ENCODE measurements around the gene HOXC11.

The HOXC11 gene

DNA sequence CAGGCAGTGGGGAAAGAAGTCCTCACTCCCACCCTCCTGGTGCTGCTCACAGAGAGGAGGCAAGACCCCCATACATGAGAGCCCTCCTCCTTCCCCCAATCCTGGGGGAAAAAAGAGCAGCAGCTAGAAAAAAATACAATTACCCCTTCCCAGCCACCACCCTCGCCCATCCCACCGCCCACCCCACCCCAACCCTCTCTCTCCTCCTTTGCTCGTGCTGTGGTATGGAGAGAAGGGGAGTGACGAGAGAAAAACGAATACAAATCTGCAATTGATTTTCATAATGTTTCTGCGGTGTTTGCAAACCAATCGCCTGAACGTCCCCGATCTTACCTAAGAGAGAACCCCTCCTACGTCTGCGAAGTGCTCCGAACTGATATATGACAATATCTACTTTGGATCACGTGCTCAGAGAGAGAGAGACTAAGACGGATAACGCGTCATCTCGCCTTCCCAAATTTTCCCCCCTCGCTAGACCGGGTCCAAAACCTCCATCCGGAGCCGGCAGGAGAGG is at the start of gene HOXC11:
Gene HOXC11 (plus strand): TSS at position 405 of the 514 bp plus-strand sequence. CDS start 116 bp downstream, outside the sequence.
- DNase-seq: no peak

DNA sequence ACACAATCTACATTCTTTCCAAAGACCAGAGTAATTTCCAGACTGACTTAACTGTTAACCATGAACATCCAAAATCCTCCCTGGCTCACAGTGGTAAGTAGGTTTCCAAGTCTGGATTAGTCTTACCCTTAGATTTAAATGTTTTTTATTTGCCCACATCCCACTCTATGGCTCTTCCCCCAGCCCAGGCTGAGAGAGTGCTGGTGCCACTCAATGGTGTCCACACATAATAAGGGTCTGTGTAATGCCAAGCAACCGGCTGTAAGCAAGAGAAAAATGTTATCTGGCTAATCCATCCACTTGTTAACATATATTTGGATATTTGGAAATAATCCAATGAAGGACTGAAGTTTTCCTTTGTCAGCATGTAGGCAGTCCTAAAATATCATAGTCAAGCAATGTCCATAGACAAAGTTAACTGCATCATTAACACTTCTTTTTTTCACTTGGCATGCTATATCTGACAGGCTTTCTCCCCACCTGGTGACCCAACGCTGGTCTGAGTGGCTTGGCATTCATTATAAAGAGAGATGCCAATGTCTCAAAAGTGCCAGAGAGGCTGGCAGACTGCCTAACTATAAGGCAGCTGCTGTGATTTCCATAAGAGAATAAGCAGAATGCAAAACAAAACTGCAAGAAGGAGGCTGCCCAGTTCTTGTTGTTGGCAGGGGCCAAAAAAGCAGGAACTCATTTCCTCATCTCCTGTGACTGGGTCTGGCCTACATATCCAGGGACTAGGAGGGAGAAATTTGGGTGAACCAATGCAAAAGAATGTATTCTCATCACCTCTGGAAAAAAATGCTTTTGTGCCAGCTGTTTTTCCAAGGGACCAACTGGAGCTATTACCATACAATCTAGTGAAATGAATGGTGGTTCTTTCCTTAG is 48.2 kb upstream of the HOXC11 start:
- DNase-seq: no peak

DNA sequence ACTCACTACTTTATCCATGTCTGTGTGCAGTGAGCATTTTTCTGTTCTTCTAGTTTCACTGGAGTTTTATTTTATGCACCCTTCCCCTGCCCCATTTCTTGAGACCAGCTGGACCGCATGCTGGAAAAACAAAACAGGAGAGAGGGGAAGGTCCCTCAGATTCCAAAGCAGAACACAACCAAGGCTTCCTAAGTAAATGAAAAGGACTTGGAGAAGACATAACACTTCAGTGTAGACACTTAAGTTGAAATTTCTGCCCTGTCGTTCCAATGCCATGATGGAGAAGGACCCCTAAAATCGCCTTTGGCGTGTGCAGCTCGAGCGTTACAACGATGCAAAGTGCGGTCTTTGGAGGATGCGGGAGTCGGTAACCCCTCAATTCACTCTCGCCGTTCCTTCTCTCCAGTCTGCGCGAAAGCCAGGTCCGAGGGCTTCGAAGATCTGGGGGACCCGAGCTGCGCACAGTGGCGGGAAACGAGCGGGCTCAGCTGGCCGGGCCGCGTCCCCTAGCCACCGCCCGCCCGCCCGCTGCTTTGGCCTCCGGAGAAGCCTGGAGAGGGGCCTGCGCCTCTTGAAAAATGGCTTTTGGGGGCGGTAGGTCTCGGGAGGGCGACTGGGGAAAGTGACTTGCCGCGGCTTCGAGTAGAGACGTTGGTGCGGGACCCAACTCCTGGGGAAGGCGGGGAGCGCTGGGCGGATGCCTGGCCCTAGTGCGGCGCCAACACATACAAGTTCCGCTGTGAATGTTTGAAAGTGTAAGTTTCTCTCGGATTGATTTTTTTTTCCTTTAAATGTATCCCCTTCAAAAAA is 45.5 kb upstream of the HOXC11 start:
- DNase-seq: peak; percentile 61

DNA sequence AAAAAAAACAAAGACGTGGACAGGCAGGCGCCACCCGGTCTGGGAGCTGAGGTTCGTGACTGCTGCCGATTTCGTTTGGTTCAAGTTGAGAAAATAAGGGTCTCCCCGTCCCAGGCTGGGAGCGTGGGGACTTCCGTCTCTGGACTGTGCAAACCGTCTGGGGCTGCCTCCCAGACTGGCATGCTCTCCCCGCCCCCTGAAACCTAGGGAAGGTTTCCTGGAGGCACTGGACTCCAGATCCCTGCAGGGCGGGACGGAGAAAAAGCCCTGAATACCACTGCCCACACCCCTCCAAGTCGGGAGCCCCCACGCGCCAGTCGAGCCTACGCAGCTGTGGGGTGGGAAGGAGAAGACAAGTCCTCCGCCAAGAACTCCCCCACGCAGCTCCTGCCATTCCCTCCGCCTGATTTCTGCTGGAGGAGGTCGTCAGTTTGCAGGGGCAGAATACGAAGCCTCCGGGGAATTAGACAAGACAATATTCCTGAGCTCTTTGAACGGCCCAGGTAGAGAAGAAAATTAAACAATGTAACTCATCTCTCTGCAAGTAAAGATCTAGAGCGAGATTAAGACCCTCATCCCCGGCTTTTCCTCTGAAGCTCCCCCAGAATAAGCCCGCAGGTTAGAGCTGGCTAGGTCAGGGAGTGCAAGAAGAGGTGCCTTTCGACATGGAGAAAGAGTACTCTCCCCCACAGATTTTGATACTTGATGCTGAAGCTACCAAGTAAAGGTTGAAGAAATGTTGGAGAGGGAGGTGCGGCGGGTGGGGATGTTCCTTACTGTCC is 44.7 kb upstream of the HOXC11 start:
- DNase-seq: peak; percentile 42

DNA sequence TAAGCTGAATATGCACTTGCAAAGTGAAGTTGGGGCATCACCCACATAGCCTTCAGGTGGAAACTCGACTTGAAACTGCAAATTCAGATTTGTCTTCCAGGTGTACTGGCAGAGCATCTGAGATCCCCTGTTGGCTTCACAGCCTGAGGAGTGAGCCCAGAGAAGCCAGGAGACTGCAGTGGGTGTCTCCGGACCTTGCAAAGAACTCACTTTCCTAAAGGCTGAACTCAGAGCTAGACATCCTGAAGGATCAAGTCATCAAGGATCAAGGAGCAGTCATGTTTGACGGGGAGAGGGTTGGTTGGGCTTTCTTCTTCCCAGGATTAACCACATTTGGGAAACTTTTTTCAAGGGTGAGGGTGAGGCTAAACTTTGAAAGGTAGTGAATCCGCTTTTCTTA is 43.4 kb upstream of the HOXC11 start:
- DNase-seq: peak; percentile 26

DNA sequence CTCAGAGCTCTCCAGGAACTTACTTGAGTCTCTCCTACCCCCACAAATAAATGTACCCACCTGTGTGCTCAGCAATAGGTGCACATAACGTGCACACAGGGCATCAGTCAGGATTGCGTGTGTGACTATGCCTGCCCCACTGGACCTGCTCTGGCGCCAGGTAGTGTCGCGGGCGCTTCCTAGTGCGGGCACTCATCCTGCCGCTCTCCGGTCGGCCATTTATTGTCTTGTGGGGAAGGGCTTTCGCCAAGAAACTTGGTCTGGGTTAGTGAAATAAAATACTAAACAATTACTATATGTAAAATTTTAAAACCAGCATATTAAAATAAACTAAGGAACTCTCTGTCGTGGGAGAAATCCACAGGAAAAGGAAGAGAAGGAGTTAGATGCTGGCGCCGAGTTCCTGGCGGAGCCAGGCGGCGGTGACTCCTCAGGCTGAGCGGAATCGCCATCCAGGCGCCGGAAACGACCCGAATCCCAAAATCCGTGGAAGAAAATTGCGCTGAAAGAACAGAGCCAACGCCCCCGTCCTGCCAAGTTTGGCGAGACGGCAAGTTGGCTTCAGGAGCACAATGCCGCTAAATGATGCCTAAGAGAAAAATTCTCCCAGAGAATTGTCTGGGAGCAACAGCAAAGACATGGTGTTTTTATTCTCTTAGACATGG is 42.2 kb upstream of the HOXC11 start:
- DNase-seq: peak; percentile 56

DNA sequence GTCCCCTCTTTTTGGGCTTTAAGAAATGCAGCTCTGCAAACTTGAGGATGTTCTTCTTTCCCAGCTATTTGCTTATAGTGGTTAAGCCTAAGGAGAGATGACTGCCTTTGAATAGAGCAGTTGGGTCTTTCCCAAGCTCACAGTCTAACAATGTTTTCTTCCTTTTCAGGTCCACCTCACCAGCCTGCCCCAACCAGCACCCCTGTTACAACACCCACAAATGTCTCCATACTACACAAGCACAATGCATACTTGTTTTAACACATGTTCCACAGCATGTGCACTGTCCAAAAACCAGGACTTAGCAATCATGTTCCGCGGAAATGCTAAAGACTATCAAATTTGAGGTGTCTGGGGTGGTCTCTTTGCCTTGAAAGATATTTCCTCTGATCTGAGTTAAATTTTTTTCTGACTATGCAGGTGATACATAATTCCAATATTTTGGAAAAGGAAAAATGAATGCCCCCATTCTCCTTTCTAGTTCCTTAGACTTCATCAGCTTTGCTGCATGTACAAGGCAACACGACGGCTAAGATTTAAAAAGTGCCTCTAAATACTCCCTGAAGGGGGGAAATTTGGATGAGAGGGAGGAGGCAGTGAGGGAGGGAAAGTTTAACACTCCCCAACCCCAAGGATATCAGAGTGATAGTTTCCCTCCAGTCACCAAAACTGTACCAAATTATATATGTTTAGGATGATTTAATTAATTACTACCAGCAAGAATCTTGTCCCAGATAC is 40.9 kb upstream of the HOXC11 start:
- DNase-seq: peak; percentile 26

DNA sequence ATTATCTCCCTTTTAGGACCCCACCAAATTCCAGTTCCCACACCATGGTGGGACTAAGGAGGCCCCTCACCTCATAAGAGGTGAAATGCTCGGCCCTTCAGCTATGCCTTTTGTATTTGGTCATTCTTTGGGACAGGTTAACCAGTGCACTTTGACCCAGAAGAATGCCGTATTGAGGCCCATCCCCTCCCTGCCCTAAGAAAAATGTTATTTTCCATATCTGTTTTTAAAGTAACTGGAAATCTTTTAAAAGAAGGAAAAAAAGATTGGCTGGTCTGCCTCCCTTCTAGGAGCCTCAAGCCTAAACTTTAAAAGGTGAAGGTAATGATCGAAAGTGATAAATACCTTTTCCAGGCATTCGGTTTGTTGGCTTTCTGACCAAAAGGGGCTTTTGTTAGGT is 40.0 kb upstream of the HOXC11 start:
- DNase-seq: peak; percentile 10

DNA sequence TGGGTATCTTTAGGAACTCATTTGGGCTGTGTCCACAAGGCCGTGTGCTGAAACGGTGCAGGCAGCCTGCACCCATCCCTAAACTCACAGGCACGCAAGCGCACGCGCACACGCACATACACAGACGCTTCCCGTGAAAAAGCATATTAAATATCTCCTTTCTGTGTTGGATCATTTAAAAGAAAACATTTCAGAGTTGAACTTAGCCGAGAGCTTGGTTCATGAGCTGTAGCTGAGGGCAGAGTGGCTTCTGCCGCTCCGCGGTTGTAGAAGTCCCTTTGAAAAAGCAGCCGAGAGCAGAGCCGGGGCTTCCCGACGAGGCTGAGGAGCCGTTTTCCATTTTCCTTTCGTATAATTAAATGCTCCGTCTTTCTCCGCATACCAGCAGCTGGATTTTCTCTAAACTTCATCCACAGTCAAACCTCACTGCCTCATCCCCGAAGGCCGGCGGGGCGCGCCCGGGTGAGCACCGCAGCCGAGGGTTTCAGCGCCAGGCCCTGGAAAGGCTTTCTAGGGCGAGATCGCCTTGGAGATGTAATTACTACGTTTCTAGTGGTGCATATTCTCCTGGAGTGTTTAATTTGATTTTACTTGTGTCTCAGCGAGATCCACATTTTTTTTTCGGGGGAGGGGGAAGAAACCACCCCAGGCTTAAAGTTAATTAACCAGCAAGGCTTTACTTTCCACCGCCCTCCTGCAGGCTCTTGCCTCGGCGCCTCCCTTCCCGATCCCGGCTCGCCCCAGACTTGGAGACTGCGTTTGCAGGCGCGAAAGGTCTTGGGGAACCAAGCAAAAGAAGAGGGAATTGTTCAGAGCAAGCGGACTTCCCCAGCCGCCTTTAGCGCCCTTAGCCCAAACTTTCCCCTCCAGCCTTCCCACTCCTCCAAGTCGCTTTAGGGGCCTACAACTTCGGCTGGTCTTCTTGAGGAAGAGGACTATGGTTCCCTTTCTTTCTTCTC is 37.3 kb upstream of the HOXC11 start:
- peak; percentile 82 for DNase-seq

DNA sequence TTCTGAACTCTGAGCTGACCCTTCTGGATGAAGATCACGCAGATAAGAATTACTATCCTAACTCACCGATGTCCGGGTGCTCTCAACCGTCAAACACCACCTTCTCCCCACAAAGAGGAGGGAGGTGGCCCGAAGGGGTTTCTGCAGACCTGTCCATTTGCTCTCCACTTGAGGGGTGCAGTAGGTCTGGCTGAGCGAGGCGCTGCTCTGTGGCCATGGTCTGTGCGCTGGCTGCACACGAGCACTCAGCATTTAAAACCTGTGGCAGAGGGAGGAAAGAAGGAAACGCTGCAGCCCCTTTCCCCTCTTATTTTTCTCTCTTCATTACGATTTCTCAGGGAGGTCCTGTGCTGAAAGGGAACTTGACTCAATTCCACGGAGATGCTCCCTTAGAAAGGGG is 35.8 kb upstream of the HOXC11 start:
- peak; percentile 38 for DNase-seq

DNA sequence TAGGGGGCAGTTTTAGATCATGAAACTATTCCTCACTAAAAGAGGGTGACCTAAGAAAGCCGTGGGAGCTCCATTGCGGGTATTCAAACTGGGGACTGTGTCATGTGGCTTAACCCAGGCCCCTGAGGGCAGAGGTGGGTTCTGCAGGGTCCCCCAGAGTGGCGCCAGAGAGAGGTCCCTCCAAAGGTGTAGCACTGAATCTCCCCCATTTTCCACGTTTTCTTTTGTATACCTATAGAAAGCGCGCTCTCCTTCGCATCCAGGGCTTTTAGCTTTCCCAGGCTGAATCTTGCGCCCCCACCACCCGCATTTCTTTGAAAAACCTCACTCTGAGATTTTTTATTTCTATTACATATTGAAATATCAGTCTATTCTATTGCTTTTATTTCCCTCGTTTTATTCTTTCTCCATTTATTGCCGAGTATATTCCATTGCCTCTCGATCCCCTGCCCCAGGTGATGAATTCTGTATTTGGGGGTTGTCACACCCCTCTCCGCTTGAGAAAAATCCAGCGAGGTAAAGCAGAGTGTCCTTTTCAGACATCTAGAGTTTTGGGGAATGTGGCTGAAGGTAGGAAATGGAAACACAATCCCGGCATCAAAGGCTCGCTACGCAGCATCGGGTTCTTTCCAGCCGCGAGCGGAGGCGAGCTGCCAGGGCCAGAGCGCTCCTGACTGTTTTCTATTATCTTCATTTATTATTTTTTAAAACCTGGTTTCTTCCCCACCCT is 35.2 kb upstream of the HOXC11 start:
- peak; percentile 21 for DNase-seq

DNA sequence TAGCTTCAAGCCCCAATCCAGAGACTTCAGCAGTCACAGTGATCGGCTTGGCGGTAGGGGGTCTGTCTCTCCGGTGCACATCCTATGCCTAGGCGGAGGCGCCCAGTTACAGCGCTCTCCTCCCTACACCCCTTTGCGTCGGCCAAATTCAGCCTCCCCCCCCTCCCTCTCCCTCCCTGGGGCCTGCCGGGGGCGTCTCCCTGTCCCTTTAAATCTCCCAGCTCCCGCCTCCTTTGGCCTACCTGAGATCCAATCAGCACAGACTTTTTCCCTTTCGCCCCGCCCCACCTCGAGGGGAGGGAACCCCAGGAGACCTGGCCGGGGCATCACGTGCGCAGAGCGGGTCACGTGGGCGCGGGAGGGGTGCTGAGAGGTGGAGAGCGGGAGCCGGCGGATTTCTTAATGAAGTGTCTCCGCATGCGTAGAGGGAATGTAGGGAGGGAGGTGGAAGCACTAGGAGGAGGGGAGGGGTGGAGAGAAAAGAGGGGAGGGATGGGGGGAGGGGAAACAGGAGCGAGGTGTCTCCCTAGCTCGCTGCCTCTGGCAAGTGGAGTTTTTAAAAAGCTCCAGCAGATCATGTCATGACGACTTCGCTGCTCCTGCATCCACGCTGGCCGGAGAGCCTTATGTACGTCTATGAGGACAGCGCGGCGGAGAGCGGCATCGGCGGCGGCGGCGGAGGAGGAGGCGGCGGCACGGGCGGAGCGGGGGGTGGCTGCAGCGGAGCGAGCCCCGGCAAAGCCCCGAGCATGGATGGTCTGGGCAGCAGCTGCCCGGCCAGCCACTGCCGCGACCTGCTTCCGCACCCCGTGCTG is 34.4 kb upstream of the HOXC11 start, which contains the start of gene HOXC13:
Gene HOXC13 (plus strand): TSS at position 506 of the 815 bp plus-strand sequence. CDS start 76 bp downstream, at position 582.
- DNase-seq: peak; percentile 74

DNA sequence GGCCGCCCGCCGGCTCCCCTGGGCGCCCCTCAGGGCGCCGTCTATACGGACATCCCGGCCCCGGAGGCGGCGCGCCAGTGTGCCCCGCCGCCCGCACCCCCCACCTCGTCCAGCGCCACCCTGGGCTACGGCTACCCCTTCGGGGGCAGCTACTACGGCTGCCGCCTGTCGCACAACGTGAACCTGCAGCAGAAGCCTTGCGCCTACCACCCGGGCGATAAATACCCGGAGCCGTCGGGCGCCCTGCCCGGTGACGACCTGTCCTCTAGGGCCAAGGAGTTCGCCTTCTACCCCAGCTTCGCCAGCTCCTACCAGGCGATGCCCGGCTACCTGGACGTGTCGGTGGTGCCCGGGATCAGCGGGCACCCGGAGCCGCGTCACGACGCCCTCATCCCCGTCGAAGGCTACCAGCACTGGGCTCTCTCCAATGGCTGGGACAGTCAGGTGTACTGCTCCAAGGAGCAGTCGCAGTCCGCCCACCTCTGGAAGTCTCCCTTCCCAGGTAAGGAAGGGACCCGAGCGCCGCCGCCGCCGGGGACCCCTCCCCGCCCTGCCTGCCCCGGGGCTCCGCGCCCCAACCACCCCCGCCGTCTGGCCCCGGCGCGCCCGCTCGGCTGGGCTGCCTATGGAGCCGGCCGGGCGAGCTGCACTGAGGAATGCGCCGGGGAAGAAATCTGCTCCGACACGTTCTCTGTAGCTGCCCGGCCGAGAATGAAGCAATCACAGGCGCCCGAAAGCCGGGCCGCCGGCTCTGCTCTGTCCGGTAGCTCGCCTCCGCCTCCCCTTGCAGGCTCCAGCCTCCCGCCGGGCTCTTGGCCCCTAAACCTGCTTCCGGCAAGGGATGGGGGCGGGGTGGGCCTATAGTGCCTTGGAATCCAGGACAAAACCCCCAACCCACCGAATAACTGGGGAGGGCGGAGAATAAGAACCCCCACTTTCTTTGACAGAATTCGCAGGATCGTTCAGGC is 33.5 kb upstream of the HOXC11 start:
- DNase-seq: no peak

DNA sequence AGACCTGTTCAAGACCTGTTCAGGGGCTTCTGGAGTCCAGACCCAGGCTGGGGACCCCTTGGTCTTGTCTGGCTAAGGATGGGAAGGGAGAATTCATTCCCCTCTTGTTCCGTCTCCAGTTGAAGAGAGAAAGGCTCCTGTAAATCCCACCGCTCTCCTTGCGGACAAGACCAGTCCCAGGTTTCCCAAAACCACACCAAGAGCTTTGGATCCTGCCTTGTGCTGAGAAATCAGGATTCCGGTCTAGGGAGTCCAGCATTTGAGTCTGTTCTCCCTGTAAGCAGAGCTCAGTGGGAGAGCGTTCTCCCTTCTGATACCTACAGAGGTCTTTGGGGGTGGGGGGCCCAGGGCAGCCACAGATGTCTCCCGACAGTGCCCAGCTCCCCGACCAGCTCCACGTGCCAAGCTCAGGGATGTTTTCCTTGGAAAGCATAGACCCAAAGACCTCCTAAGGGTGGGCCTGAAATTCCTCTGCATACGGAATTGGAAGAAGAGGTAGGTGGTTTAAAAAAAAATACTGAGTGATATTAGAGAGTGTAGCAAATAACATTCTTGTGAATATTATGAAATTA is 32.4 kb upstream of the HOXC11 start:
- DNase-seq: no peak

DNA sequence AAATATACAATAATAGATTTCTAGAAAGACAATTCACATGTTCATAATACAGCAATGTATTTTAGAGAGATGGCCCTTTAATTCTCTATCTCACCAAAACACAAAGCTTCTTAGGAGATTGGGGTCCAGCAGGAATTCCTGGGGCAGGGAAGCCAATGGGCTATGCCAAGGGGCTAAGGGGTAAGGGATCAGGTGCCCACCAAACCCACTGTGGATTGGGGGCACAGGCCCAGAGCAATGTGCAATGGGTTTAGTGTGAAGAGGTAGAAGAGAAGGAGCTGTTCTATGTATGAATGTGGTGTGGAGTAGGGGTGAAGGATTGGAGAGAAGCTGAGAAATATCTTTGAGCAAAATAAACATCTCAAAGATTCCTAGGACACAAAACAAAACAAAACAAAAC is 31.7 kb upstream of the HOXC11 start:
- no peak for DNase-seq

DNA sequence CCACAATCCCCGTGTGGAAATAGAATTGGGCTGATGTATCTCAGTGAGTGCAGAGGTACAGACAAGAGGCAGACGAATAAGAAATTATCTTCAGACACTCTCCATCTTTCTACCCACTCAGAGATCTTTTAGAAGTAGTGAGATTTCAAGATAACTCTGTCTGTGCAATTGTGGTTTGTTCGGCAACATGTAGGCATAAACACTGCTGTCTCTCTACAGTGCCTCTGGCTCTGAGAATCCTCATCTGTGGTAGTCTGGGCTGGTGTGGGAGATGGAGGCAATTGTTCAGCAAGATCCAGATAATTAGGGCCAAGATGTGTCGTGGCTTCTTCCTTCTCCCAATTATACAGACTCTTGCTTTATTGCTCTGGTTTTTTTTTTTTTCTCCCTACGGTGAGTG is 31.2 kb upstream of the HOXC11 start:
- no peak for DNase-seq

DNA sequence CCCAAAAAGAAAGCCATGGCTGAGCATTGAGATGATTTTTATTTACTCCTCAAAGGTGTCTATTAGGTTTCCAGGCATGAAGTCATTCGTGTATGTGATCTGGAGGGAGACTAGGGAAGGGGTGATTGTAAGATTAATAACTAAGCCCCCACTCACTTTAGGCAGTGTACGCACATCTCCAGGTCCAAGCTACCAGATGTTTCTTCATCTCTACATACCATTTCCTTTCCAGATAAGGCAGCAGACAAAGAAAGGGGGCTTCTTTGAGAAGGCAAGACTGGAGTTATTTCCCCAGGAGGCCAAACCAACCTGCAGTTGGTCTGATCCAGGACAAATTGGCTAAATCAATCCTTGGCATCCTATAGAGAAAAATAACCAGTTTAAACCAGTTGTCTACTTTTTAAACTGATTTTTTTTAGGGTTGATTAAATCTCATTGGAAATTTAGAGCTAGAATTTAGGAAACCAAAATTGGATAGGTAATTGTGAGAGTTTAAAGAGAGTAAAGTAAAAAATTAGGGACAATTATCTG is 30.4 kb upstream of the HOXC11 start:
- no peak for DNase-seq
